Measurements from ENCODE around the gene TMEM106B. TPM values are rescaled to one million over a fixed set of nuclear protein-coding genes. Genes with fewer than 3 reads are reported as not detected.

TMEM106B gene
- total RNA-seq, 2 donors from 2014 or later, result 40.3 to 59.6 TPM

GRCh38 chr7:12211711-12212485 is 804 bp downstream of the TMEM106B start:
- H3K9me3 Mint-ChIP-seq, result no peaks in the 10 kb centered on the region
- peaks cover 10% of the 10 kb centered on the region for H3K4me1 Mint-ChIP-seq
- Histone ChIP-seq H3K36me3 (ENCODE audit: control insufficient read depth, insufficient read depth, low read length) (peaks cover 17% of the 10 kb centered on the region), H3K27ac (ENCODE audit: low read depth, low read length) (peak overlapping the region; percentile 86), H3K27me3 (ENCODE audit: control insufficient read depth, insufficient read depth, low read length, poor library complexity, severe bottlenecking) (no peaks in the 10 kb centered on the region), H3K4me3 (ENCODE audit: low read length) (peak overlapping the region; percentile 94), H3K9me3 (ENCODE audit: control insufficient read depth, low read length) (no peaks in the 10 kb centered on the region), H3K9ac (ENCODE audit: extremely low read depth, low read length, poor library complexity, severe bottlenecking) (peak overlapping the region; percentile 91), H3K4me1 (ENCODE audit: control insufficient read depth, insufficient read depth, low read length) (peaks cover 4% of the 10 kb centered on the region)
- DNase-seq, result no peak
- peak overlapping the region; percentile 72 for H3K4me3 Mint-ChIP-seq
- H3K36me3 Mint-ChIP-seq (ENCODE audit: low read depth), result peaks cover 8% of the 10 kb centered on the region
- WGBS, 2 experiments (ENCODE audit: insufficient coverage in 1 of 2, insufficient read length in 1 of 2), result 41 to 45% methylated on average over 7 to 9 of the region's 9 CpGs
- TF ChIP-seq, protein P1, sequence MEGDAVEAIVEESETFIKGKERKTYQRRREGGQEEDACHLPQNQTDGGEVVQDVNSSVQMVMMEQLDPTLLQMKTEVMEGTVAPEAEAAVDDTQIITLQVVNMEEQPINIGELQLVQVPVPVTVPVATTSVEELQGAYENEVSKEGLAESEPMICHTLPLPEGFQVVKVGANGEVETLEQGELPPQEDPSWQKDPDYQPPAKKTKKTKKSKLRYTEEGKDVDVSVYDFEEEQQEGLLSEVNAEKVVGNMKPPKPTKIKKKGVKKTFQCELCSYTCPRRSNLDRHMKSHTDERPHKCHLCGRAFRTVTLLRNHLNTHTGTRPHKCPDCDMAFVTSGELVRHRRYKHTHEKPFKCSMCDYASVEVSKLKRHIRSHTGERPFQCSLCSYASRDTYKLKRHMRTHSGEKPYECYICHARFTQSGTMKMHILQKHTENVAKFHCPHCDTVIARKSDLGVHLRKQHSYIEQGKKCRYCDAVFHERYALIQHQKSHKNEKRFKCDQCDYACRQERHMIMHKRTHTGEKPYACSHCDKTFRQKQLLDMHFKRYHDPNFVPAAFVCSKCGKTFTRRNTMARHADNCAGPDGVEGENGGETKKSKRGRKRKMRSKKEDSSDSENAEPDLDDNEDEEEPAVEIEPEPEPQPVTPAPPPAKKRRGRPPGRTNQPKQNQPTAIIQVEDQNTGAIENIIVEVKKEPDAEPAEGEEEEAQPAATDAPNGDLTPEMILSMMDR (conservative IDR thresholded peaks at IDR 0.05), result no peak
- no peaks in the 10 kb centered on the region for H3K27me3 Mint-ChIP-seq (ENCODE audit: insufficient read depth)
- H3K27ac Mint-ChIP-seq, result peak overlapping the region; percentile 94

GRCh38 chr7:12217311-12217710 is 6.2 kb downstream of the TMEM106B start:
- peaks cover 21% of the 10 kb centered on the region for H3K36me3 Mint-ChIP-seq (ENCODE audit: low read depth)
- no peaks in the 10 kb centered on the region for H3K9me3 Mint-ChIP-seq
- H3K4me3 ChIP-seq (ENCODE audit: low read length), result no peak overlapping the region
- H3K4me1 ChIP-seq (ENCODE audit: control insufficient read depth, insufficient read depth, low read length), result no peaks in the 10 kb centered on the region
- no peak for DNase-seq
- H3K4me3 Mint-ChIP-seq, result no peak overlapping the region
- WGBS, 2 experiments (ENCODE audit: insufficient coverage in 1 of 2, insufficient read length in 1 of 2), result 94 to 100% methylated on average over 1 of the region's 1 CpG
- no peak overlapping the region for H3K27ac ChIP-seq (ENCODE audit: low read depth, low read length)
- no peak overlapping the region for H3K27ac Mint-ChIP-seq
- H3K36me3 ChIP-seq (ENCODE audit: control insufficient read depth, insufficient read depth, low read length), result peaks cover 44% of the 10 kb centered on the region
- H3K9ac ChIP-seq (ENCODE audit: extremely low read depth, low read length, poor library complexity, severe bottlenecking), result no peak overlapping the region
- TF ChIP-seq, protein P1 (conservative IDR thresholded peaks at IDR 0.05), result no peak
- H3K27me3 ChIP-seq (ENCODE audit: control insufficient read depth, insufficient read depth, low read length, poor library complexity, severe bottlenecking), result no peaks in the 10 kb centered on the region
- no peaks in the 10 kb centered on the region for H3K9me3 ChIP-seq (ENCODE audit: control insufficient read depth, low read length)
- no peaks in the 10 kb centered on the region for H3K27me3 Mint-ChIP-seq (ENCODE audit: insufficient read depth)
- H3K4me1 Mint-ChIP-seq, result no peaks in the 10 kb centered on the region

GRCh38 chr7:12220389-12221046 is 9.4 kb downstream of the TMEM106B start:
- DNase-seq, result no peak
- TF ChIP-seq, protein P1 (conservative IDR thresholded peaks at IDR 0.05), result no peak
- Mint-ChIP-seq H3K27me3 (ENCODE audit: insufficient read depth) (no peaks in the 10 kb centered on the region), H3K36me3 (ENCODE audit: low read depth) (peaks cover 38% of the 10 kb centered on the region), H3K27ac (no peak overlapping the region), H3K9me3 (peaks cover 9% of the 10 kb centered on the region), H3K4me1 (no peaks in the 10 kb centered on the region), H3K4me3 (no peak overlapping the region)
- Histone ChIP-seq H3K4me1 (ENCODE audit: control insufficient read depth, insufficient read depth, low read length) (no peaks in the 10 kb centered on the region), H3K9ac (ENCODE audit: extremely low read depth, low read length, poor library complexity, severe bottlenecking) (no peak overlapping the region), H3K36me3 (ENCODE audit: control insufficient read depth, insufficient read depth, low read length) (peaks cover 53% of the 10 kb centered on the region), H3K27me3 (ENCODE audit: control insufficient read depth, insufficient read depth, low read length, poor library complexity, severe bottlenecking) (no peaks in the 10 kb centered on the region), H3K27ac (ENCODE audit: low read depth, low read length) (no peak overlapping the region), H3K4me3 (ENCODE audit: low read length) (no peak overlapping the region), H3K9me3 (ENCODE audit: control insufficient read depth, low read length) (peaks cover 3% of the 10 kb centered on the region)
- WGBS, 2 experiments (ENCODE audit: insufficient coverage in 1 of 2, insufficient read length in 1 of 2), result 96 to 100% methylated on average over 1 of the region's 1 CpG
